ENCODE data around the gene RMC1.
"Not testable (repeated sequence)": the region's sequence is repeated elsewhere in the genome, so short reads cannot be mapped to it uniquely, and the experiment has no call there.

RMC1 gene

GRCh38 chr18:23503038-23503962 lies at the start of gene RMC1:
Gene RMC1, plus strand, starts transcription at chr18:23503511. Its CDS starts 108 bp downstream, at chr18:23503619.
- DNase-seq = peak; percentile 63

- DNase-seq = no peak
Observed at GRCh38 chr18:23453680-23454058, 49.6 kb upstream of the RMC1 start.

DNA sequence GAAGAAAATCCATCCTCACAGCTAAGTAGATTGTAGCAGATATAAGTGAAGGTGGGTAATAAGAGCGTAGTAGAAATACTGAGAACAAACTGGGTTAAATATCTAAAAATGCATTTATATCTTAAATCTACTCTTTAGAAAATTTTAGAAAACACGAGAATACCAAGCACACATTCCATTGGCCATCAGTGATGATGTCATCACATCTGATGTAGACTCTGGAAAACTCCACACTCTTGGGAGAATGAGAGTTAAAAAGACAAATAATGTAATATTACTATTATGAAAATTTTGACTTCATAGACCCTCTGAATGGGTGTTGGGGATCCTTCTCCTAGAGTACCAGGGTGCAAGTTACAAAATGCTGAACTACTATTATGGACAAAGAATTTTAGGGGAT lies 46.5 kb upstream of the RMC1 start:
- DNase-seq = no peak

DNA sequence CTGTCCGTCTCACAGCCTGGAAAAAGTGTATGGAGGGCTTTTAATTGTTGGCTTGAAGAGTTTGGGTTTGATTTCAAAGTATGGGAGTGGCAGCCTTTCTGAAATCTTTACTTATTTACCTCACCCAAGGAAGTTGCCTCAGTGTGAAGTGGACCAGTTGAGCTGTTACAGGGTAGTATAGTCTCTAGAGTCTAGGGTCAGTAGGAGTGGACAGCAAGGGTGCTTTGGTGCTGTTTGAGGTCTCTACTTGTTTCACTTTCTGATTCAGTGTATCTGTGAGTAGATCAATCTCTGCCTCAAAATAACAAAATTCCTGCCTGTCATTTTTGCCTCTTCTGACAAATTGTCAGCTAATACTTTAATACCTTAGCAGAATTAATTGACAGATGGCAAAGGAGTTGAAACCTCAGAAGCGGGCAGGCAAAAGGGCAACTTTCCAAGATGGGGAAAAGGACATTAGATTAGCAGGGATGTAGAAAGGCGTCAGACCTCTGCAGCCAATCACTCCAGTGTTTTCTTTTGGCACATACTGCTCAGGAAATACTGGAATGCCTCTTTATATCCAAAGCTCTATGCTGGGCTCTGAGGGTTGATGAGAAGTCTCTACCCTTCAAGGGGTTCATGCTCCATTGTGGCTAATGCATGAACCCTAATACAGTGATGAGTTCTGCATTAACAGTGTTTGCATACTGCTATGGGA lies 44.3 kb upstream of the RMC1 start:
- DNase-seq = peak; percentile 35

DNA sequence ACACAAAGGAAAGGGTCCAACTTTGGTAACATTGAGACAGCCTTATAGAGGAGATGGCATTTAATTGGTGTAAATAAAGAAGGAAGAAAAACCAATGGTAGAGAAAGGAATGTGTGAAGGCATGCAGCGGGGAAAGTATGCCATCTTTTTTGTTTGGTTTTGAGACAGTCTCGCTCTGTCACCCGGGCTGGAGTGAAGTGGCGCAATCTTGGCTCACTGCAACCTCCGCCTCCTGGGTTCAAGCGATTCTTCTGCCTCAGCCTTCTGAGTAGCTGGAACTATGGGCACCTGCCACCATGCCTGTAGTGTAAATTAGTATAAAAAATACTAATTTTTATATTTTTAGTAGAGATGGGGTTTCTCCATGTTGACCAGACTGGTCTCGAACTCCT lies 43.8 kb upstream of the RMC1 start:
- DNase-seq = no peak

DNA sequence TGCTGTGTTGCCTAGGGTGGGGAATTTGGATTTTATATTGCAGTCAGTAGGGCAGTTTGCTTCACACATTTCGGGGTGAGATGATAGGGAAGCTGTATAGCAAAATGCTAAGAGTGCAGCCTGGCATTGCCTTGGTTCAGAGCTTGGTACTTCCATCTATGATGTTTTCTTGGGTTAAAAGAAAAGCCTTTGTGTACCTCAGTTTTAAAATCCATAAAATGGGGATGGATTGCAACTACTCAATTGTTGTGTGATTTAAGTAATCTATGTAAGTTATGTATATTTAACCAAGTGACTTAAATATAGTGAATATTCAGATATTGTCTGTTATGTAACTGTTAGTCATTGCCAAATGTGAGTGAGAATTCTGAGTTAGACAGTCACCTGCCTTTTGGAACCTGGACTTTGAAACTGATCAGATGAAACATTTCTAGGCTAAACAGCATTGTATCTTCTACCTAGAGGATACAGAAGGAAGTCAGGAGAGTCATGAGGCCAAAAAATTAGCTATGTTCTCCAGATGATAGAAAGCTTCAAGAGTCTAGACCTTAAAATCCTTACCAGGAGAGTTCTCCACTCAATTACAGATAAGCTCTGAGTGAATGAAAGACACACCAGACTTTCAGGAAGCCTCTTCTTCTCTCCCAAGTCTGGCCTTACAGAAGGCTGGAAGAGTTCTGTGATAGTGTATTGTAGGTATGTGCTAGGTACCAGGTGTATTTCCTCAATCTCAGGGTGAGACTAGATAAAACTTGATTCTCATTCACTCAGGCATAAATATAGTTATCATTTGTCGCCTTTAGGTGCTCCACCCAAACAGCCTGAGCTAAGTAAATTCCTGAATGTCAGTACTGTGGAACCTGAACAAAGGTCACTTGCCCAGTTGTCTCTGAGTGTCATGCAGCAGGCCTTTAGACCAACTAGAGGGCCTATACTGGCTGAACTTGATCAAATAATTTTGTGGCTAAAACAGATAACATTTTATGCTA lies 42.7 kb upstream of the RMC1 start:
- no peak for DNase-seq

GRCh38 chr18:23462876-23463275 lies 40.4 kb upstream of the RMC1 start:
- DNase-seq = no peak

- no peak for DNase-seq
Observed at GRCh38 chr18:23468753-23469459, 34.4 kb upstream of the RMC1 start.

DNA sequence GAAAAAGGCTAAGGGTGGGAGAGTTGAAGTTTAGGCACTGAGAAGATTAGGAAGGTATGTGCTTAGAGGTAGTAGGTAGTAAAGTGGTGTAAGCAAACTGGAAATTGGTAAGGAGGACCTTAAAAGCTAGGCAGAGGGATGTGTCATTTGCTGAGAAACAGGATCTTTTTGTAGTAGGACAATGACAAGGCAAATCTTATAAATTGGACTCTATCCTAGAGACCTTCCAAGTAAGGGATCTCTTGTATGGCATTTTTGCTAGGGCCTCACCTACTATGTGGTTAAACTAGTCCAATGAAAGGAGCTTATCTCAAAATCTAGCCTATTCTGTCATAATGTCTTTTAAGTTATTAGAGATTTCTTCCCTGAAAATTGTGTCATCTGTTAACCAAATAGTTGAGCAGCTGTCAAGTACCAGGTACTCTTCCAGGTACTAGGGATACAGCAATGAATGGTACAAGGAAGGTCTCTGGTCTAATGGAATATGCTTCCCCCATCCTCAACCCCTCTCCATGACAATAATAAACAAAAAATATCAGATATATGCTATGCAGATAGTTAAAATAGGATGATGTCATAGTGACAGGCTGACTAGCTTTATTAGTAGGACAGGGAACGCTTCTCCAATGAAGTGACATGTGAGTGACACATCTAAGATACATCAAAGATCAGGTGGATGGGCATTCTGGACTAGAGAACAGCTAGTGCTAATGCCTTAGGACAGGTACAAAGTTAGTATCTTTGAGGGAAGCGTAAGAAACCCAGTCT lies 32.5 kb upstream of the RMC1 start:
- no peak for DNase-seq

DNA sequence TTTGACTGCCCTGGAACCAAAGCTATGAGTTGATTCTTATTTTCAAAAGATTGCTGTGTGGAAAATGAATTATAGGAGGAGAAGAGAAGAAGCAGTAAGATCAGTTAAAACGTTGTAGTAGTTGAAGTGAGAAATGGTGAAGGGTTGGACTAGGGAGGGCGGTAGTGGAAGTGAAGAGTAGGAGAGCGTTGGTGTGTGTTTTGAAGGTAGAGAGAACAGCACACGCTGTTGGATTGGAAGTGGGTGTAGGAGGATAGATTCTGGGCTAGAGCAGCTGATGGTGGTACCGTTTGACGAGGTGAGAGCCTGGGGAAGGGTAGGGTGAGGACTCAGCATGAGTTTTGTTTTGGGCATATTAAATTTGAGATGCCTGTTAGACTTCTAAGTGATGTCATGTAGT lies 31.8 kb upstream of the RMC1 start:
- no peak for DNase-seq

DNA sequence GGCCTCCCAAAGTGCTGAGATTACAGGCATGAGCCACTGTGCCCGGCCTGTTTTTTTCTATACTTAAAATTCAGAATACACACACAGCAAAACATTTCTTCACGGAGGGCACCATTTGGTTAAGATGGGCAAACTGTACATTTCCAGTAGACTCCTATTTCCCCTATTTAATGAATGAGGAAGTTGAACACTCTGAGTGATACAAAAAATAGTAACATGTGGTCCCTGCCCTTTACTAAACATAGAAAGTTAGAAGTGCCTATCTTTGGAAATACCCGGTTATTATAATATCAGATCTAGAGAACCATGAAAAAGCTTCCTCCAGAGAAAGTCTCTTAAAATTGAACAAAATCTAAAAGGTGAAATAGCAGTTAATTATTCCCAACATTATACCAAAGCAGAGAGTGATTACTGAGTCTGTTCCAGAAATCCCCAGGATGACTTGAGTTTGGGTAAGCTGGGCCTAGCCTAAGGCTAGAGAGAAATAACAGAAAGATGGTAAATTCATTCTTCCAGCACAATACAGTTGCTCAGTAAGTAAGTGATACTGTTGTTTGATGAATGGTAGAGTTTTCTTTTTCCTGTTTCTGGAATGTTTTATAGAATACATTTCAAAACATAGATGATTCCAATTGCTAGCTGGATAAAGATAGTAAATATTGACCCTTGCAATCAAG lies 23.3 kb upstream of the RMC1 start:
- DNase-seq = no peak

GRCh38 chr18:23484561-23485182 lies 18.6 kb upstream of the RMC1 start:
- DNase-seq = peak; percentile 98

DNA sequence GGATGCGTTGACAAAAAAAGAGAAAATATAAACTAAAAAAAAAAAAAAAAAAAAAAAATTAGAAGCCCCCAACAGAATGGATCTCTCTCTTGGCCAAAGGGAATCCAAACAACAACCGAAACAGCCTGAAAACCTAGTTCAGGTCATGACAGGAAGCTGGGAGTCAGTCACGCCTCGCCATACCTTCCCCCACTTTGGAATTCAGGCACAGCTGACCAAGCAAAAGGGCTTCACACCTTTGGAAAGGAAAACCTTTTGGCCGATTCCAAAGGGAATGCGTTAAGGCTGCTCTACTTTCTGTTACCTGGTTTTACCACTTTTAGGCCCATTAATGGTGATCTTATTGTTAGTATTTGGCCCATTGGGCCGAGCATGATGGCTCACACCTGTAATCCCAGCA lies 17.9 kb upstream of the RMC1 start:
- DNase-seq = no peak

DNA sequence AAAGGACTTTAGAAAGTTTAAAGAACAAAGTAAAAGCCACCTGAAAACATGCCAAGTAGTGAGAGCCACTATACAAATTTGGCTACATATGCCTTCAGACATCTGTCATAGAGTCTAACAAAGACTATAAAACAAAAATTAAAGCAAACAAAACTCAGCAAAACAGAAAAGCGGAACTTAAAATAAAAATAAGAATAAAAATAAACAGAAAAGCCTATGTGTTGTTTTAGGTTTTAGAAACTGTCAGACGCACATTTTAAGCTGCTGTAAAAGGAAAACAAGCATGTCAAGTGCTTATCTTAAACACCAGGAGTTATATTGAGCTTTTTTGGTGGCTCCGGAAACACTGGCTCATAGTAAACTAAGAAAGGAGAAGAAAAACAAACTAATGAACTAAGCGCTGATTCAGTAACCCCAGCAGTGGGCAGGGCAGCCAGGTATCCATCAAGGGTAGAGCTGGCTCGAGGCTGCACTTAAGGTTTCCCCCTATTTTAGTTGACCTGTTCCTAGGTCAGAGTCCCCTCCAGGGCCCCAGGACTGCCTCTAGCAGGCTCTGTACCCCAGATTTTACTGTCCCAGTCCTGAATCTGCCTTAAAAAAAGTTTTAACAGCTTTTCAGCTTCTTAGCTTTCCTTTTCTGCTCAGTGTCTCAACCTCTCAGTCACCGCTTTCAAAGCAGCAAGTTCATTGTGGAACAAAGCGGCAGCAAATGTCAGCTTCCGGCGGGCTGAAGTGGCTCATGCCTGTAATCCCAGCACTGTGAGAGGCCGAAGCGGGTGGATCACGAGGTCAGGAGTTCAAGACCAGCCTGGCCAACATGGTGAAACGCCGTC lies 15.4 kb upstream of the RMC1 start:
- DNase-seq = peak; percentile 38

GRCh38 chr18:23489586-23489985 lies 13.7 kb upstream of the RMC1 start:
- DNase-seq = not testable (repeated sequence)

DNA sequence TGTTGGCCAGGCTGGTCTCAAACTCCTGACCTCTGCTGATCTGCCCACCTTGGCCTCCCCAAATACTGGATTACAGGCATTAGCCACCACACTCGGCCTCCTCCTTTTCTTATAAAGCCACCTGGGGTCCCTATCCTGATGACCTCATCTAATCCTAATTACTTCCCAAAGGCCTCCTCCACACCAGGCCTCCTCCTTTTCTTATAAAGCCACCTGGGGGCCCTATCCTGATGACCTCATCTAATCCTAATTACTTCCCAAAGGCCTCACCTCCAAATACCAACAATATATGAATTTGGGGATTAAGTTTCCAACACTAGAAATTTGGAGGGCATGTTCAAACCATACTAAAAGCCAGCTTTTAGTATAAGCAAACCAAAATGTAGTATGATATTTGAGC lies 9.7 kb upstream of the RMC1 start:
- no peak for DNase-seq

DNA sequence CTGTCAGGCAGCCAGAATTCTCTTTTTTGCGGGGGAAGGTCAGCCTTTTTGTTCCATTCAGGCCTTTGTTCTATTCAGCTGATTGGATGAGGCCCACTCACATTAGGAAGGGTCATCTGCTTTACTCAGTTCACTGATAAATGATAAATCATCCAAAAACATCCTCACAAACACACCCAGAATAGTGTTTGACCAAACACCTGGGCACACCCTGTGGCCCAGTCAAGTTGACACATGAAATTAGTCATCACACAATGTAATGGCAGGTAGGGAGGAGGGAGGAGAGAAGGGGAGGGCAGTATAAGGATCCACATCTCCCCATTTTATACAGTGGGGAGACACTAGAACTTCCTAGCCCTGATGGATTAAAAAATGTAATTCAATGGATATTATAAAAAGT lies 8.3 kb upstream of the RMC1 start:
- no peak for DNase-seq

DNA sequence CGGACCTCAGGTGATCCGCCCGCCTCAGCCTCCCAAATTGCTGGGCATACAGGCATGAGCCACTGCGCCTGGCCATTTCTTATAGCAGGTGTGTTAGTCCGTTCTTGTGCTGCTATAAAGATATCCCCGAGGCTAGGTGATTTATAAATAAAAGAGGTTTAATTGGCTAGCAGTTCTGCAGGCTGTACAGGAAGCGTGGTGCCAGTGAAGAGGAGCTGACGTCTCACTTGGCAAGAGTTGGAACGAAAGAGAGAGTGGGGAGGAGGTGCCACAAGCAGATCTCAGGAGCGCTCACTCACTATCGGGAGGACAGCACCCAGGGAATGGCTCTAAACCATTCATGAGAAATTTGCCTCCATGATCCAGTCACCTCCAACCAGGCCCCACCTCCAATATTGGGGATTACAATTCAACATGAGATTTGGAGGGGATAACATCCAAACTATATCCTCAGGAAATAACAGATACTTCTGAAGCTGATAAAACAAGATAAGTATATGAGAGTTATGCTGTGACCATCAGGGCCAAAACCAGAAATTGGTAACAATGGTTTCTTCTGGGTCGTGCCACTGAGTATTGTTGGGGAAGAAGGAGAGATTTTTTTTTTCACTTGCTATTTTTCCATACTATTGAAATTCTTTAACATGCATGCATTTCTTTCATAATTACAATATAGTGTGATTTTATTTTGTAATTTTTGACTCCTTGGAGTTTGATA lies 7.4 kb upstream of the RMC1 start:
- no peak for DNase-seq

DNA sequence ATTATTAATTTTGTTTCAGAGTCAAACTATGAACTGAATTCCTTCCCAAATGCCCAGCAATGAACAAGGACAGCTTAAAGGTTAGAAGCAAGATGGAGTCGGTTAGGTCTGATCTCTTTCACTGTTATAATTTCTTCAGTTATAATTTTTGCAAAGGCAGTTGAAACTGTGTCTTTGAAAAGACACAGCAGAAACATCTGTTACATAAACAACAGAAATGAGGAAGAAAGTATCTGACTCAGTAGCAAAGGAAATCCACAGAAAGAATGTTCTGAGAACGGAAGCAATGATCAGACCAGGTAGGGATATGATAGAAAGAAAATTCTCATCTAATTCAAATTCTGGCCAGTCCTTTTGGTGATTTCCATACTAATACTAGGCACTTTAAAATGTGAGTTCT lies 5.2 kb upstream of the RMC1 start:
- no peak for DNase-seq
